Measurements from ENCODE around the gene SS18.
A peak's percentile ranks its signal among the peaks of the same experiment; 100 is the strongest.
"Not testable (repeated sequence)": the region's sequence is repeated elsewhere in the genome, so short reads cannot be mapped to it uniquely, and the experiment has no call there.

The SS18 gene, protein sequence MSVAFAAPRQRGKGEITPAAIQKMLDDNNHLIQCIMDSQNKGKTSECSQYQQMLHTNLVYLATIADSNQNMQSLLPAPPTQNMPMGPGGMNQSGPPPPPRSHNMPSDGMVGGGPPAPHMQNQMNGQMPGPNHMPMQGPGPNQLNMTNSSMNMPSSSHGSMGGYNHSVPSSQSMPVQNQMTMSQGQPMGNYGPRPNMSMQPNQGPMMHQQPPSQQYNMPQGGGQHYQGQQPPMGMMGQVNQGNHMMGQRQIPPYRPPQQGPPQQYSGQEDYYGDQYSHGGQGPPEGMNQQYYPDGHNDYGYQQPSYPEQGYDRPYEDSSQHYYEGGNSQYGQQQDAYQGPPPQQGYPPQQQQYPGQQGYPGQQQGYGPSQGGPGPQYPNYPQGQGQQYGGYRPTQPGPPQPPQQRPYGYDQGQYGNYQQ

DNA sequence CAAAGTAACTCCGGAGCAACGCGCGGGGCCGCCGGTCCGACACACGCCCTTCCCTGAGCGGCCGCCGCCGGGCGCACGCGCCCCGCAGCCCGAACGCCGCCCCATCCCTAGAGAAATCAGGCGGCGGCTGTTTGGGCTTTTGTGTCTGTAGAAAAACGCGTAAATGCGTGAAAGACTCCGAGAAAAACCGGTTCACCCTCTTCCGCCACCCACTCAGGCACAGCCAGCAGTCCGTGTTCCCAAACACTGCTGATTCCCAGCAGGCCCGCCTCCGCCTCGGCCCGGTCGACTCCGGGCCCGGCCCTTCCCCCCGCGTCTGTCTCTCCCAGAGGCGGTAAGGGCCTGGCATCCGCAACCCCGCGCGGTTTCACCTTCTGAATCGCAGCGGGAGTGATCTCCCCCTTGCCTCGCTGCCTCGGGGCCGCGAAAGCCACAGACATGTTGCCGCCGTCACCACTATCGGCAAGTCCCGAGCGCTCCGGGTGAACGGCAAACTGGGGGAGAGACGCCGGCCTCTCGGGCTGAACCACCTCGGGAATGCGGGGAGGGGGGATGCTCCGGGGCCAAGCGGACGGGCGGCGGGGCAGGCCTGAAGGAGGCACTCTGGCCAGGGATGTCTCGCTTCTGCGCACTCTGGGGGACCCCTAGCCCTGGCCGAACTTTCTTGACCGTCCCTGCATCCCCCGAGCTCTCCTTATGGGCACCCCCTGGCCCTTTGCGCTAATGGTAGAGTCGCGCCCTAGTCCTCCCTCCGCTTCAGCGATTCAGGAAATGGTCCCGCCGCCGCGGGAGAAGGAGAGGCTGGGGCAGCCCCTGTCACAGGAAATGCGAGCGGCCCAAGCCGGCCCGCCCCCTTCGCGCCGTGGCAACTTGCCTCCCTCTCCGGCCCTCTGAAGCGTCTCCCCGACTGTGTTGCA lies at the start of gene SS18:
Gene SS18, minus strand, starts transcription at position 484 of the 917 bp plus-strand sequence. Its CDS starts 44 bp downstream, at position 440.
- DNase-seq, result peak; percentile 95

DNA sequence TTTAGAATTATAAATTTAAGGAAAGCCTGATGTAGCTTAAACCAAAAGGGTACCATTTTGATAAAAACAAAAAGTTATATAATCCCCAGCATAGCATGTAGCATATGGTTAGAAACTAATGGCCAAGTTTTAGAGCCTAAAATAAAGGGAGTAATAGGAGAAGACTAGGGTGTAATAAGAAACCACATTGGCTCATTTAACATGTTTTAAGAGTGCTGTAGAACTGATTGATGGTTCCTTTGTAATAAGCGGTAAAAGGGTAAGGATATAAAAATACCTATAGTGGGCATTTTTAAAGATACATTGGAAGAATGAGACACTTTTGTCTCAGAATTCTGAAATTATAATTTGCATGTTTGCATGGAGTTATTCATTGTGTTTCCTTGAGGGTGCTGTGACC lies 45.1 kb upstream of the SS18 start:
- DNase-seq, result no peak

DNA sequence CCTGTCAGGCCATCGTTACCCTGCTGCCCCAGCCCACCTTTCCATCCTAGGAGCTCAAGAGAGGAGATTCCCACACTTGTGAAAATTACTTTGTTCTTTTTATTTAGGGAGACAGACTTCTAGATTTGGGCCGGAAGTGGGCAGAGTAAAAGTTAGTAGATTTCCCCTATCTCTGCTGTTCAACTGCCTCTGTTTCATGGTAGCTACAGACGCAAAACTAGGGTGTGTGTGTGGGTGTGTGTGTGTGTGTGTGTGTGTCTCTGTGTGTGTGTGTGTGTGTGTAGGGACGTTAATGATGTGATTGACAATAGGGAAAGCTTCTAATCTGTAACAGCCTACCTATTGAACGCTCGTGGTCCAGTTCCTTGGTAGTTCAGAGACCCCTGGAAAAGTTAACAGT lies 43.7 kb upstream of the SS18 start:
- DNase-seq, result no peak

DNA sequence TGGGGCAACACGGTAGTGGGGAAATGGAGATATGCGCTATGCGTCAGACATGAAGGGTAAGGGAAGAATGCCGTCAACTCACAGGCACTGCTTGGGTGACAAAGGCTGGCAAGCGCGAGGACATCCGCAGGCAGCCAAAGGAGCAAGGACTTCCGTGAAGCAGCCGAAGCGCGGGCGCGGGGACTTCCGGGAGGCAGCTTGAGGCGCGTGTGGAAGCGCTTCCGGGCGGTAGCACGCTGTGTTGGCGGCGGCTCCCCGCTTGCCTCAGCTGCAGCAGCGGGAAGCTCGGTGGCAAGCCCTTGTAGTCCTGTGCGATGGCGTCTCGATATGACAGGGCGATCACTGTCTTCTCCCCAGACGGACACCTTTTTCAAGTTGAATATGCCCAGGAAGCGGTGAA lies 43.2 kb upstream of the SS18 start, which contains the start of gene PSMA8:
Gene PSMA8, plus strand, starts transcription at position 218 of the 400 bp plus-strand sequence. Its CDS starts 97 bp downstream, at position 315.
- no peak for DNase-seq

DNA sequence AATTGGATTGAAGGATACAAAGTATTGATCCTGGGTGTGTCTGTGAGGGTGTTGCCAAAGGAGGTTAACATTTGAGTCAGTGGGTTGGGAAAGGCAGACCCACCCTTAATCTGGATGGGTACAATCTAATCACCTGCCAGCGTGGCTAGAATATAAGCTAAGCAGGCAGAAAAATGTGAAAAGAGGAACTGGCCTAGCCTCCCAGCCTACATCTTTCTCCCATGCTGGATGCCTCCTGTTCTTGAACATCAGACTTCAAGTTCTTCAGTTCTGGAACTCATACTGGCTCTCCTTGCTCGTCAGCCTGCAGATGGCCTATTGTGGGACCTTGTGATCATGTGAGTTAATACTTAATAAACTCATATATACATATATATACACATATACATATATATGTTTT lies 37.8 kb upstream of the SS18 start:
- not testable (repeated sequence) for DNase-seq

DNA sequence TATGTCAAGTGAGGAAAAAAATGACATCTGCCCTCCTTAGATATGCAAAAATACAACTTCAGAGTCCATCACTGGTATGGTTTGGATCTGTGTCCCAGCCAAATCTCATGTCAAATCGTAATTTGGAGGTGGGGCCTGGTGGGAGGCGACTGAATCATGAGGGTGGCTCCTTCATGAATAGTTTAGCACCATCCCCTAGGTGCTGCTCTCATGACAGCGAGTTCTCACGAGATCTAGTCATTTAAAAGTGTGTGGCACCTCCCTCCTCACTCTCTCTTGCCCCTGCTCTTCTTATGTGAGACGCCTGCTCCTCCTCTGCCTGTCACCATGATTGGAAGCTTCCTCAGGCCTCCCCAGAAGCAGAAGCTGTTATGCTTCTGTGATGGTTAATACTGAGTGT lies 37.4 kb upstream of the SS18 start:
- DNase-seq, result no peak

DNA sequence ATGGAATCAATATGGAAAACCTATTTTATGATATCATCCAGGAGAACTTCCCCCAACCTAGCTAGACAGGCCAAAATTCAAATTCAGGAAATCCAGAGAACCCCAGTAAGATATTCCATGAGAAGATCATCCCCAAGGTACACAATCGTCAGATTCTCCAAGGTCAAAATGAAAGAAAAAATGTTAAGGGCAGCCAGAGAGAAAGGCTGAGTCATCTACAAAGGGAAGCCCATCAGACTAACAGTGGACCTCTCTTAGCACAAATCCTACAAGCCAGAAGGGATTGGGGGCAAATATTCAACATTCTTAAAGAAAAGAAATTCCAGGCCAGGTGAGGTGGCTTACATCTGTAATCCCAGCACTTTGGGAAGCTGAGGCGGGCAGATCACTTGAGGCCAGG lies 31.6 kb upstream of the SS18 start:
- DNase-seq, result not testable (repeated sequence)

DNA sequence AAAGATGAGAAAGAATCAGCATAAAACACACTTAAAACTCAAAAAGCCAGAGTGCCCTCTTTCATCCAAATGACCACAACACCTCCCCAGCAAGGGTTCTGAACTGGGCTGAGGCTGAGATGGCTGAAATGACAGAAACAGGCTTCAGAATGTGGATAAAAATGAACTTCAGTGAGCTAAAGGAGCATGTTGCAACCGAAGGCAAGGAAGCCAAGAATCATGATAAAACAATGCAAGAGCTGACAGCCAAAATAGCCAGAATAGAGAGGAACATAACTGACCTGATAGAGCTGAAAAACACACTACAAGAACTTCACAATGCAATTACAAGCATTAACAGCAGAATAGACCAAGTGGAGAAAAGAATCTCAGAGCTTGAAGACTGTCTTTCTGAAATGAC lies 31.1 kb upstream of the SS18 start:
- no peak for DNase-seq

DNA sequence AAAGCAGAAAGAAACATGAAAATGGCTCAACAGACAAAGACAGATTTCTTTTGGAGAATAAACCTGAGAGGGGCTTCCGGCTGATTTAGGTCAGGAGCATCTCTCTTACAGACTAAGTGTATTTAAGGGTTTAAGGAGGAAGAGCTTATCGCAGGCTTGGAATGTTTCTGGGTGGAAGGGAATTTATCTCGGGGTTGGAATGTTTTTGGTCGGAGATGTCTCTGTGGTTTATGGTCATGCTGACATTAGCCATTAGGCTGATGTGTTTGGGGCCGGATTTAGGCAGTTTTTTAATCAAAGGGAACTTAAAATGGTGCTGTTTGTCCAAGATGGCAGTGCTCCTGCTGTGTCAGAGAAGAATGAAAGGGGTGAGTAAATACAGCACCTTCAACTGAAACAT lies 28.8 kb upstream of the SS18 start:
- no peak for DNase-seq

DNA sequence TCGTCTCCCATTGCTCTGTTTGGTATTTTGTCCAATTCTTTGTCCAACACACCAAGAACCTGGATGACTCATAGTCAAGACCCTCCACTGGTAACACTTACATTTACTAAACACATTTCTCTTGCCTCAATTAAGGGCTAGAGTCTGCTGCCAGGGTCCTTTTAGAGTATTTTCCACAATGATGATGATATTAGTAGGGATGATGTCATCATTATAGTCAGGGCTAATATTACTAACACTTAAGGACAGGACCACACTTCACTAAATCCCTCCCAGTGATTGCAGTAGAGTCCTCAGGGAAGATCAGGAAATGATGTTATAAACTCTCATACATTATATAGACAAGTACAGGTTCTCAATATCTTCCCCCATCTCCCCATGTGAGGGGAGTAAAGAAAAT lies 13.6 kb upstream of the SS18 start:
- DNase-seq, result no peak

DNA sequence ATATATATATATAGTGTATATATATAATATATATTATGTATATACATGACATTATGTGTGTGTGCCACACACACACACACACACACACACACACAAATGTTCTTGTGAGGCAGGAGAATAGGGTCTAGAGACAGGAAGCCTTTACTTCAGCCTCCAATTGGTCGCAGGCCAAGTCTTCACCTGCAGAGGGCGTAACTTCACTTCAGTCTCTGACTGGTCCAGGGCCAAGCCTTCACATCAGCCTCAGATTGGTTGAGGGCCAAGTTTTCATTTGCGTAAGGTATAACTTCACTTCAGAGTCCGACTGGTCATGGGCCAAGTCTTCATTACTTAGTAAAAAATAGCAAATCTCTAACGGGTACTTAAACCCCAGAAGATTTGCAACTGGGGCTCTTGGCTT lies 13.2 kb upstream of the SS18 start:
- no peak for DNase-seq

DNA sequence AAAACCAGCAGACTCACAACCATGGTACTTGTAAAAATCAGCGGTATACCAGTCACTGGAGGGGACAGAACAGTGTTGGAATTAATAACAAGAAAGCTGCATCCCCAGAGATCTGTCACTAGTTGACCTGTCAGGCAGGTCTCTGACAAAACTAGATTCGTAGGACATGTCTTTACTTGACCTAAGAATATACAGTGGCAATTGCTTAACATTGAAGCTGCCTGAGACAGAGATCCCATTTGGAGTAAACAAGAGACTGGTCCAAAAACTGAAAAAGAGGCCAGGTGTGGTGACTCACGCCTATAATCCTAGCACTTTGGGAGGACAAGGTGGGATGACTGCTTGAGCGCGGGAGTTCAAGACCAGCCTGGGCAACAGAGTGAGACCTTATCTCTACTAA lies 7.2 kb upstream of the SS18 start:
- DNase-seq, result no peak

DNA sequence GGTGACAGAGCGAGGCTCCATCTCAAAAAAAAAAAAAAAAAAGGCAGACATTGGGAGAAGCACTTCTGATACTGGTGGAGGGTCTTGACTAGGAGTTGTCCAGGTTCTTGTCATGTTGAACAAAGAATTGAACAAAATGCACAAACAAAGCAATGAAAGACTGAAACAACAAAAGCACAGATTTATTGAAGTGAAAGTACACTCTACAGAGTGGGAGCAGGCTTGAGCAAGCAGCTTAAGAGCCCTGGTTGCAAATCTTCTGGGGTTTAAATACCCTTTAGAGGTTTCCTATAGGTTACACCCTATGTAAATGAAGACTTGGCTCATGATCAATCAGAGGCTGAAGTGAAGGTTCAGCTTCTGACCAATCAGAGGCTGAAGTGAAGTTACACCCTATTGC lies 6.4 kb upstream of the SS18 start:
- no peak for DNase-seq

DNA sequence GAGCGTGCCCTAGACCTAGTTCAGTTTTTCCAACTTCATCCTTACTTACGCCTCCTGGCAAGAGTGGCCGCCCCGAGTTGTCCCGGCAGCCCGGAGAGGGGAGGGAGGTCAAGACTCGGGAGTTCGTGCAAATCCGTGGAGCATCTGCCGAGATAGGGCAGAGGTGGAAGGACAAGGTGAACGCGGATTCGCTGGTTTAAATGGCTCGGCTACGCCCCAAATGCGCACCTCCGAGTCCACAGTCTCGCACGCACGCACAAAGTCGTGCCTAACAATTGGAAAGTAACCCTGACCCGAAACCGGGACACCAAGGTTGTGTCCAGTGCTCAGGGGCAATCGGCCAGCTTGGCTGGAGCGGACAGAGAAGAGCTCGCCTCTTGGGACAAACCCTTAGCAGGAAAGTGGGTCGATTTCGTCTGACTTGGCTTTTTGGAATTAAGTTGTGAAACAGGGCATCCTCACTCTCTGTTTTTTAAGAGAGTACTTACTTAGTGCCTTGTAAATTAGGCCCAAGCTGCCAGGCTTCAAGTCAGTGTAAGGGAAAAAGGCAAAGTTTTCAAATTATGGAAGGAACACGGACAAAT lies 726 bp upstream of the SS18 start:
- DNase-seq, result no peak

DNA sequence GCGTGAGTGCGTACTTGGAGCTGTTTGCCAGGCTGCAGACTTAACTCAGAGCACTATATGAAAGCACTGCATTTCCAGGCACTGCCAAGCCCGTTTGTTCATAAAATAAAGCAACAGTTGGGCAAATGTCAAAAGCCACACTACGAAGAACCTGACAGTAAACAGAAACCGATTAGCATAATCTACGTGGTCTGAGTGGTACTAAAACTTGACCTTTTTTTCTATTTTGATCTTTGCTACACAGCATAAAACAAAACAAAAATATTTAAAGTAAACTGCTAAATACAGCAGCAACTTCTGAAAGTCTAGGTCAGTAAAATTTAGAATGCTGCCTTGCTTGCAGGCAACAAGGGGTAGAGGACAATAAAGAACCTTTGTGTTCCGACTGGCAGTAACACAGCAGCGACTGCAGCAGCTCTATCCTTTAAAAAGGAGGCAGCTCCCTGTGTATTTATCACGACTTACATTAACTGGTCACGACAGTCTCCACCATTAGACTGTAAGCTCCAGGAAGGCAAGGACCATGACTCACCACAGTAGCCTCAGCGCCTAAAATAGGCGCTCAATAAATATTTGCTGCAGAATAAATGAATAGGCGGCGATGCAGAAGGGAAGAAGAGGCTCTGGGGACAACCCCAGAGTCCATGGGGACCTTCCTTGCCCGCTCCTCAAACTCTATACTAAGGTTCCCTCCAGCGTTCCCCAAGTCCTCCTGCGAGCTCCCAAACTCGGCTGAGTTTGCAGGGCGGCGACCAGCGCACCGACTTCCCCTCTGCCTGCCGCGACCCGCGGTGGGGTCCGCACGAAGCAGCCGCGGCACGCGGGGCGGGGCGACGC lies 902 bp downstream of the SS18 start:
- DNase-seq, result no peak

DNA sequence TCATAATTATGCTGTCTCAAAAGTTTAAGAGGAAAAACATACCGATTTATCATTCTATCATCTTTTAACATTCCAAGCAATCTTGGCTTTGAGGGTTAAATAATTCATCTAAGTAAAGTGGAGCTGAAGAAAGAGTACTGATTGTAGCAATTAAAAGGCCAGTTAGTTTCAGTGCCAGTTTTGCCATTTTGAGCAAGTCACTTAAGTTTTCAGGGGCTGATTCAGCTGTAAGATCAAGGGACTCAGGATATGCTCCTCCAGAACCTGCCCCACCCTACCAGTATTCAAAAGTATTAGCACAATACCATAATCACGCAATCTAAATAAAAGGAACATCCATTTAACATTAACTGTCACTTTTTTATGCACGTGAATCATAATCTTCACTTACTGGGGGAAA lies 1.9 kb downstream of the SS18 start:
- DNase-seq, result no peak

DNA sequence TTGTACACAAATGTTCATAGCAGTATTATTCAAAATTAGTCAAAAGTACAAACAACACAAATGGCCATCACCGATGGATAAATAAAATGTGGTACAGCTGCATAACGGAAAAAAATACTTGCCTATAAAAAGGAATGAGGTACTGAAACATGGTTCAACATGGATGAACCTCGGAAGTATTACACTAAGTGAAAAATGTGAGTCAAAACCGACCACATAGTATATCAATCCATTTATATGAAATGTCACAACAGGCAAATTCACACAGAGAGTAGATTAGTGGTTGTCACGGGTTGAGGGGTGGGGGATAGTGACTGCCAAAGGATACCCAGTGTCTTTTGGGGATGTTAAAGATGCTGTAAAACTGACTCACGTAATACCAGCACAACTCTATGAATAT lies 3.5 kb downstream of the SS18 start:
- DNase-seq, result no peak

DNA sequence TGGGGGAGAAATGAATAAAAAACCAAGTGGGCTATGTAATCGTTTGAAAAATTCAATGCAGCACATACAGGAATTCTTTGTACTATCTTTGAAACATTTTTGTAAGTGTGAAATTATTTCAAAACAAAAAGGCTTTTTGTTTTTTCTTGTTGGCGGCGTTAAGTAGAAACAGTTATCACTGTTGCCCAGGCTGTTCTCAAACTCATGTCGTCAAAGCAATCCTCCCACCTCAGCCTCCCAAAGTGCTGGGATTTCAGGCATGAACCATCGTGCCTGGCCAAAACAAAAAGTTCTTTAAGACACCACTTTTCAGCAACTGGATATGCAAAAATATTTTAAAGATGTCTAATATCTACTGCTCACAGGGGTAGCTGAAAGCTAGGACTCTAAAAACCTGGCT lies 5.4 kb downstream of the SS18 start:
- DNase-seq, result no peak

DNA sequence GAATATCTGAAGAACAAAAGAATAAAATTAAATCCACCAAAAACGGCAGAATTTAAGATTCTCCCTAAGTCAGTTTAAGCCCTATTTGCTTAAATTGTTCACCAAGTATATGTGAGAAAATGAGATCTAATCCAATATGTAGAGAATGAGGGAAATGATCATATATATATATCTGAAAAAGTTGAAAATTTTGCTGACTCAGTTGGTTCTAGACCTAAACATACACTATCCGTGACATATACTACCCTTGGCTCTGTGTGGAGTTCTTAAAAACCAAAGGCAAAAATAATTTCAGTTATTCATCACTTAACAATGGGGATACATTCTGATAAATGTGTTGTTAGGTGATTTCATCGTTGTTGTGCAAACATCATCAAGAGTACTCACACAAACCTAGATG lies 7.3 kb downstream of the SS18 start:
- no peak for DNase-seq

DNA sequence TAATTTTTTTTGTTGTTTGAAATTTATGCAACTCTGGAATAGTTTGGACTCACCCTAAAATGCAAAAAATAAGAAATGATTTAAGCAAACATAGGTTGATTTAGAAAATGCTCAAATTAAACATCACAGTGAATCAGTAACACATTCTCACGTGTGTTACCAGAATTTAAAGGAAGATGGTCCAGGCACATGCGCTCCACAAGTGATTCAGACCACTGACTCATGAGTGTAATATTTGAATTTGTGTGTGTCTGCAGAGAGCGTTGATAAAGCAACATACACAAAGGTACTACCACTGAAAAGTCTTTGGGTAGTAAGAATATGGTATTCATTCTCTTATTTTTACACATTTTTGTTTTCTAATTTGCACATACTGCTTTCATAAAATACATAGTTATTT lies 7.9 kb downstream of the SS18 start:
- DNase-seq, result no peak

DNA sequence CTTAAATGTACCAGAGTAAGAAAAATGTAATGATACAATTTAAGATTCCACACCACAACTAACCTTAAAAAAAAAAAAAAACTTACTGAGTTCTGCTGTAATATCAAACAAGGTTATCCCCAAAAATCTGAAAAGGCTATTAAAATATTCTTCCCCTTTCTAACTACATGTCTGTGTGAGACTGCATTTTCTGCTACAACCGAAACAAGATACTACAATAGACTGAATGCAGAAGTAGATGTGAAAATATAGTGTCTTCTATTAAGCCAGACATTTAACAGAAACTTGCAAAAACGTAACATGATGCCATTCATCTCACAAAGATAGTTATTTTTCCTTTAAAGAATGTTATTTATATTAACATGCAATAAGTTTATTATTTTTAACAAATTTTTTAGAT lies 16.2 kb downstream of the SS18 start:
- no peak for DNase-seq

DNA sequence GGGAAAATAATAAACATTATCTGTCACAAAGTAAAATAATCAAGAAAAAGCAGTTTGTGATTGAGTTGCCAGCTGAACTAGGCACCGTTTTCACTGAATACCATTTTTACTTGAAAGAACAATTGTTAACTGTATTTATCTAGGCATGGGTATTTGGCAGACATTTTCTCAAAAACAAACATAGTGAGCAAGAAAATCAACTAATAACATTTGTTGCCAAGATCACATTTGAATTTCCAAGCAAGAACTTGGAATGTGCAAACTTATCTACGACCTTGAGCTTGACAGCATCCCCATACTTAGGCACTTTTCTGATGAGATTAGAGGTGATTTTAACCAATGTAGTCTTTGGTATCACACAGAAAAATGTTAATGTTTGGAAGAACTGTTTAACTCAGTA lies 16.7 kb downstream of the SS18 start:
- no peak for DNase-seq

DNA sequence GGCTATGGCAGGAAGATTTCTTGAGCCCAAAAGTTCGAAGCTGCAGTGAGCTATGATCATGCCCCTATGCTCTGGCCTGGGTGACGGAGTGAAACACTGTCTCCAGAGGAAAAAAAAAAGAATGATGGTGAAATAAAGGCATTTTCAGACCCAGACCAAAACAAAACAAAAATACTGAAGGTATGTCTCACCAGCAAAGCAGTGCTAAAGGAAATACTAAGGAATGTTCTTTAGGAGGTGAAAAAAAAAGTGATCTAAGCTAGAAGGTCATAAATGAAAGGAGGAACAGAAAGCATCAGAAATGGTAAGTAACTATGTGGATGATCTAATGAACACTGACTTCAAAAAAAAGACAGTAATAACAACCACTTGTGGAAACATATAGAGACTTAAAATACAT lies 18.7 kb downstream of the SS18 start:
- no peak for DNase-seq
